Measurements from ENCODE around the gene TP53I13.

Gene TP53I13

DNA sequence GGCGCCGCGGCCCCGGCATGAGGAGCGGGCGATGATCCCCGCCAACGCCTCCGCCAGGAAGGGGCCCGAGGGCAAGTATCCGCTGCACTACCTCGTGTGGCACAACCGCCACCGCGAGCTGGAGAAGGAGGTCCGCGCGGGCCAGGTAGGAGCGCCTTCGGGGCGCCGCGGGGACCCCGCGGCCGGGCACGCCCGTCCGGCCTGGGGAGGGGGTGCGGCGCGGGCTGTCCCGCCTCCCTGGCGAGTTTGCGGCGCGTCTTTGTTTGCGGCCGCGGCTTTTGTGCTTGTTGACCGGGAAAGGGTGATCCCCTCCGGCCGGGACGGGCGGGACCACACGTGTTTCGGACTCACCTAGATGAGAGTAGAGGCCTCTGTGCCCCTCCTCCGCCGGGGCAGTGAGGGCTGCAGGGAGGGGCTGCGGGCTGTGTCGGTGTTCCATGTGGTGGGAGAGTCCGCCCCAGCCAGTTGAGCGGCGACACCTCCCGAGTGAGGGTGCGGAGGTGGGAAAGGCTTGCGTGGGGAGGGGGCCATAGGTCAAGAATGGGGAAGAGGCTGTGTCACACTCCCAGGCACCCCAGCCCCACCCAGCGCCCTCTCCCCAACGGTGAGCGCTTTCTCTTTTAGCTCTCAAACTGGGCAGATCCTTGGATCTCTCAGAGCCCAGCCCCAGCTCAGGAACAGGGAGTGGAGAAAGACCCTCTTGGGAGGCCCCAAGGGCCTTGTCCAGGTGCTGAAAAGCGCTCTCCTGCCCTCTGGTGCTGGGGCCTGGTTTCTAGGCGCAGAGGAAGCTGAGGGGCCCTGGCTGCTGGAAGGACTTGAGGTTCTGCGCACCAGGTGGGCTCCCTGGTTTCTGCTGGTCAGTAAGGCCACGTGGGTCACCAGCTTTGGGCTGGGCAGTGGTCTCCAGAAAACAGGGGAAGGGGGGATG is 25.4 kb downstream of the TP53I13 start:
- no peak for DNase-seq (ENCODE audit: low read depth)

DNA sequence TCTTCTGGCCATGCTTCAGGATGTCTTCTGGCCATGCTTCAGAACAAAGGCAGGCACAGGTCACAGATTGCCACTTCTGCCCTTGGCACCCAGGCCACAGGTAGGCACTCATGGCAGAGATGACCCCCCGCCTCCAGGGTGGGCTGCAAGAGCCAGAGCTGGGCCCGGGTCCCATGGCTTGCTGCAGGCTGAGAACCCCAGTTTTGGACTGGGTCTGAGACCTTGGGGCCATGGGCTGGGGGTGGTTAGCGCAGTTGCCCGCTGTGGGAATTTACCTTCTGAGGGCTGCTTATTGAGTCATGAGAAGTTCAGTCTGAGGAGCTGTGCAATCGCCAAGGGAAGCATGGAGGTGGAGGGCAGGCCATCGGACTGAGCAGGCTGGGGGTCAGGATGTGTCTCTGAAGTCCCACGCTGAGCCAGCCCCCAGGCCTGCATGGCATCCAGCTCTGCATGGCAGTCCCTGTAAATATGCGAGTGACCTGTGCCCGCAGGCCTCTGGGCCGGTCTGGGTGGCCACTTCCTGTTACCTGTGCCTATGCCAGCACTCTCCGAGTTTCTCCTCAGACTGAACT is 26.1 kb downstream of the TP53I13 start:
- DNase-seq (ENCODE audit: low read depth): no peak

DNA sequence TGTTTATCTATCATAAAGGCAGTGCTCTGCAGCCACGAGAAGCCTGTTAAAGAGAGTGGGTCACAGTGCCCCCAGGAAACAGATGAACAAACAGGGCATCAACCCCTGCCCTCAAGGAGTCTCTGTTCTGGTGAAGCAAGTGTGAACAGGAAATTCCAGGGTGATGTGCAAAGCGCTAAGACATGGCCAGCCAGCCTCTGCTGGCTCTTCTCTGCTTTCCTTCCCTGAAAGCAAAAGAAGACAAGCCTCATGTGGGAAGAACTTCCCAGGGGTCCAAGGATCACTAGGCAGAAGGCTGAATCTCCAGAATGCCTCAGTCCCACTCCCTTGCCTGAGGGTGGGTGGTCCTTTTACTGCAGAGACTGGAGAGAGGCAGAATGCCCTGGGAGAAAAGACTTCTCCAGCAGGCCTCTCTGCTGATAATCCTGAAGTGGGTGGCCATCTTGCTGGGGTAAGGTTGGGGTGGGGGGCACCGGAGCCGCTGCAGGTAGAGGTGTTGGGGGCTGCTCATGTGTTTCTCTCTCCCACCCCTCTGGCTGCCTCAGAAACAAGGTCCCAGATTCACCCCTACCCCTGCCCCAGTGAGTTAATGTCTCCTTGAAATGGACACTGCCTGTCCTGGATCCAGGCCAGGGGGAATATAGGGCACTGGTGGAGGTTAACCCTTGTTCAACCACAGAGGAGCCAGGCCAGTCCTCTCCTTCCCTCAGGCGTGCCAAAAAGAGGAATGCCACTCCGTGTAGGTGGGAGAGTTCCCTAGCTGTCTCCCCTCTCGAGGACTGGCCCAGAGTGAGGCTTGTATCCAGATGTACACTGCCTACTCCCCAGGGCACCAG is 26.8 kb downstream of the TP53I13 start:
- no peak for DNase-seq (ENCODE audit: low read depth)

DNA sequence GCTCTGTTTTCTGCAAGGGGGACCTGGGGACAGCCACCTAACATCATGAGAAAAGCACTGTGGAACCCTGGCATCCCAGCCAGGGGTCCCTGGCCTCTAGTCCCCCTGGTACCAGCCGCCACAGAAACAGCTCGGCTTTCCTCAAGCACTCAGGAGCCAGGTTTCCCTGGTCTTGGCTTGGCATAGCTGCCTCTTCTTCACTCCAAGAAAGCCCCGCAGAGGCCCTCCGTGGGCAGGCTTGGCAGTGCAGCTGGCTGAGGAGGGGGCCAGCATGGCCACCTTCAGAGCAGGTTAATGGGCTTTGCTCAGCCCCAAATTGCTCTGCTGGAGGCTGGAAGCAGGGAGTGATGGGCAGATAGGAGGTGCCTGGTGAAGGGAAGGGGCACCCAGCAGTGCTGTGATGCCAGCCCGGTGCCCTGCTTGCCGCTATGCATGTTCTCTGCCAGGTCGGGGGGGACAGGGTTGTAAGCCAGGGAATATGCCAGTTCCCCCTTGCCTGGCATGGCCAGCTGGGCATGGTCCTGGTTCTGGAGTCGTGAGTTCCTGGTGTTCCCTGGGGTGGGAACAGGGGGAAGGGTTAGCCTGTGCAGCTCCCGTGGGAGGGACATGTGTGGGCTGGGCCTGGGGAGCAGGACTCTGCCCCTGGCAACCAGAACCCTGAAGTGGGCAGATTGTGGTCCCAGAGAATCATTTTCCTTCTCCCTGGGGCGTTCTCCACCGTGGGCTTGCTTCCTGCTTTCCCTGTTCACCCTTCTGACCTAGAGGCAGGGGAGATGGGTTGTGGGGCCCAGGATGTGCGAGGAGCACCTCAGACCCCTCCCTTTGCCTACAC is 27.7 kb downstream of the TP53I13 start:
- DNase-seq (ENCODE audit: low read depth): no peak

DNA sequence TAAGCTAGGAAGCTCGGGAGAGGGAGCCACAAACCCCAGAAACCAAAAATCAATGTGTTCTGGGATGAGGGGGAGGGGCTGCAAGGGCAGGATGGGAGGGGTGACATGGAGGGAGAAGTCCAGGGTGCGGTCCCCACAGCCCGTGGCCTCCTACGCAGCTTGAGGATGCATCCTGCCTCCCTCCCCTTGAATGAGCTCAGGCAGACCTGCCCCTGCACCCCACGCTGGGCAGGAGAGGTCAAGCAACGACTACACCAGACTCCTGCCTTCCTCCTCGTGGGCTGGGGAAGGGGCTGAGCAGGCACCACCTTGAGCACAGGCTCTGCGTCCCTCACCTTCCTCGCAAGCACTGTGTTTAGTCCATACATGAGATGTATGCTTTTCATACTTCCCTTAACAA is 28.3 kb downstream of the TP53I13 start:
- no peak for DNase-seq (ENCODE audit: low read depth)

DNA sequence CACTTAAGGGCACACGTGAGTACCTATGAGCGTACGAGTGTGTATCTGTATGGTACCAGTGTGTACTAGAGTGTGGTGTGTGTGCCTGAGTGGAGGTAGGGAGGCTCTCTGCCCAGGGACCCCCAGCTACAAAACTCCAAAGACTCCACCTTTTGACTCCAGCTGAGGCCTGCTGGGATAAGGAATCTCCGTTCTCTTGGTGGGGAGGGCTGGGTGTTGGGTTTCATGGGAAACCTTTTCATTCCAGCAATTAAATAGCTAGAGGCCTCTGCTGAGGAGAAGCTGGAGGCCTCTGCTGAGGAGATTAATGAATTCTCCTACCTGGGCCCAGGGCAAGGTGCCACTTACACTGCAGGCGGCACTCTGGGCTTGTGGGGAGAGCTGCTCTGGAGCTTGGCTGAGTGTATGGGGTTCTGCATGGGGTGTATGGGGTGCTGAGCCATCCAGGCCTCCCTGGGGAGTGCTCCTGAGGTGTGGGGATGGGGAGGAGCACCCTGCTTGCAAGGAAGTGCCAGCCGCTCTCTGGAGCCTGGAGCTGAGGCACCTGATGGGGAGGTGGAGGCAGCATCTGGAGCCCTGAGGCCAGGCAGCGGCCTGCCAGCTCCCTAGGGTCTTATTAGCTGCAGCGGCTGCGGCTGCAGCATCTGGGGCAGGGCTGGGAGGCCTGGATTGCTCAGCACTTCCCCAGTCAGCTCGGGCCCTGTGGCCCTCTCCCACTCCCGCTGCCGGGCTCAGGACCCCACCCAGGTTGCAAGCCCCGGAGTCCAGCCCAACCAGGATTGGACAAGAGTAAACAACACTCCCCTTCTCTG is 29.1 kb downstream of the TP53I13 start:
- DNase-seq (ENCODE audit: low read depth): no peak

DNA sequence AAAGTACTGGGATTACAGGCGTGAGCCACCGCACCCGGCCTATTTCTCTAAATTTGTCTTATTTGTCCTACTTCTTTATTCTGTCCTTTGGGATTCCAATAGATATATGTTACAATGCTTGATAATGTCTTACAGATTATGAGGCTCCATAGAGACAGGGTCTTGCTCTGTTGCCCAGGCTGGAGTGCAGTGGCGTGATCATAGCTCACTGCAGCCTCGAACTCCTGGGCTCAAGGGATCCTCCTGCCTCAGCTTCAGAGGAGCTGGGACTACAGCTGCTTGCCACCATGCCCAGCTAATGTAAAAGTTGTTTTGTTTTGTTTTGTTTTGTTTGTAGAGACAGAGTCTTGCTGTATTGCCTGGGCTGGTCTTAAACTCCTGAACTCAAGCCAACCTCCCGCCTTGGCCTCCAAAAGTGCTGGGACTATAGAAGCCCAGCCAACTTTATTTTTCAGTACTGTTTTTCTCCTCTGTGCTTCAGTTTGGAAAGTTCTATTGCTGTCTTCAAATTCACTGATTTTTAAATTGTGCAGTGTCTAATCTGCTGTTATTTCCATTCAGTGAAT is 34.7 kb downstream of the TP53I13 start:
- DNase-seq (ENCODE audit: low read depth): no peak

DNA sequence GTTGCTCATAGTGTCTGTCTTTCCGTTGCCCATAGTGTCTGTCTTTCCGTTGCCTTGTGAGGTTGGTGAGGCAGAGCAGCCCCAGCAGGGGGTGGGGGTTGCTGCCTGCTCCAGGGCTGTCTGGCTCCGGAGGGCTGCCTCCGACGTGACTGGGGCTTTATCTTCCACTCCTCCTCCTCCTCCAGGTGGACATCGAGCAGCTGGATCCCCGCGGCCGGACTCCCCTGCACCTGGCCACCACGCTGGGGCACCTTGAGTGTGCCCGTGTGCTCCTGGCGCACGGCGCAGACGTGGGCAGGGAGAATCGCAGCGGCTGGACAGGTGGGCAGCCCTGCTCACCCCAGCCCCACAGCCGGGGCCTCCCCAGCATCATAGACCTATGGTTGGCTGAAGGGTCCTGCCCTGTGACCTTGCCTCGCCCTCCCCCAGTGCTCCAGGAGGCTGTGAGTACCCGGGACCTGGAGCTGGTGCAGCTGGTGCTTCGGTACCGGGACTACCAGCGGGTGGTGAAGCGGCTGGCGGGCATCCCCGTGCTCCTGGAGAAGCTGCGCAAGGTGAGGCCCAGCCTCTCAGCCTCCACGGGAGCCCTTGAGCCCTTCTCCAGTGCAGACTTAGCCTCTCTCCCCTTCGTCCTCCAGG is 39.2 kb downstream of the TP53I13 start:
- no peak for DNase-seq (ENCODE audit: low read depth)

DNA sequence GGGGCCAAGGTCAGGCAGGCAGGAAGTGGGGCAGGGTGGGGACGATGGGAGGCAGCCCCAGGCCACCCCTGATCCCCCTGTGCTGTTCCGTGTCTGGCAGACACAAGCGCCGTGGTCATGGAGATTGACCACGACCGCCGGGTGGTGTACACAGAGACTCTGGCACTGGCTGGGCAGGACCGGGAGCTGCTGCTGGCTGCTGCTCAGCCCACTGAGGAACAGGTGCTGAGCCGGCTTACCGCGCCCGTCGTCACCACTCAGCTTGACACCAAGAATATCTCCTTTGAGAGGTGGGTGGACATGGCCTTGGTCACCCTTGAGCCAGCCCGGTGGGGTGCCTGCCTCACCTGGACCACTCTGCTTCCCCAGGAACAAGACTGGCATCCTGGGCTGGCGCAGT is 40.5 kb downstream of the TP53I13 start:
- no peak for DNase-seq (ENCODE audit: low read depth)

DNA sequence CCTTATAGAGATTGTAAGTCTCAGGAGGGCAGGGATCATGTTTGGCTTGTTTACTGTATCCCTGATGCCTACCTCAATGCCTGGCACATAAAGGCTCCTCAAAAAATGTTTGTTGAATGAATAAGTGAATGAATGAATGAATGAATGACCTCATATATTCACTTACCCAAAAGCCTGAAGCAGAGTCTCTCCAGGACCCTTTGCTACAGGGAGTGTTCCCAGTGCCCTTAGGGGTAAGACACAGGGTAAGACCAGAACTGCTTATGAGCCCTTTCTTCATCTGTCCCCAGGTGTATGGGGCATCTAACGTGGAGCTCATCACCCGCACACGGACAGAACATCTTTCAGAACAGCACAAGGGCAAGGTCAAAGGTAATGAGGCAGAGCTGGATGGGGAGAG is 41.9 kb downstream of the TP53I13 start:
- no peak for DNase-seq (ENCODE audit: low read depth)

DNA sequence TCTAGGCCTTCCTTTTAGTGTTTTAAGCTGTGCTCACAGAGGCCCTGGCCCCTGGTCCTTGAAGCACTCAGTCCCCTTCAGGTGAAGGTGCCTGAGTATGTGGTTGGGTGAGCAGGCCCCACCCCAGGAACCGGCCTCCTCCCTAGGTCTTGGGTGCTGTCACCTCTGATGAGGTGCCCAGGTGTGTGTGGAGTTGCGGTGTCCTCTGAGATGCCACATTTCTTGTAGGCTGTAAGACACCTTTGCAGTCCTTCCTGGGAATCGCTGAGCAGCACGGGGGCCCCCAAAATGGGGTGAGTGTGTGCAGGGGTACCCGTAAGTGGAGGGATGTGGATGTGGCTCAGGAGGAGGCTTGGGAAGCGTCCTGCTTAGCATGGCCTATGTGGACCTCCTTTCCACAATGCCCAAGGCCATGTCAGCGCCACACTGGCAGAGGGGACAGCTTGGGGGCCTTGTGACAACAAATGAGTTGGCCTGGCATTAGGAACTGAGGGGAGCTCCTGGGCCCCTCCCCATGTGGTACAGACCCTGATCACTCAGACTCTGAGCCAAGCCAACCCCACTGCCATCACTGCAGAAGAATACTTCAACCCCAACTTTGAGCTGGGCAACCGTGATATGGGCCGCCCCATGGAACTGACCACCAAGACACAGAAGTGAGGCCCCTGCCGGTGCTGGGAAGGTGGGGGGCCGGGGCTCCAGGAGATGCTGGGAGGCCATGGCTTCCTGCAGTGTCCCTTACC is 43.0 kb downstream of the TP53I13 start:
- DNase-seq (ENCODE audit: low read depth): no peak

DNA sequence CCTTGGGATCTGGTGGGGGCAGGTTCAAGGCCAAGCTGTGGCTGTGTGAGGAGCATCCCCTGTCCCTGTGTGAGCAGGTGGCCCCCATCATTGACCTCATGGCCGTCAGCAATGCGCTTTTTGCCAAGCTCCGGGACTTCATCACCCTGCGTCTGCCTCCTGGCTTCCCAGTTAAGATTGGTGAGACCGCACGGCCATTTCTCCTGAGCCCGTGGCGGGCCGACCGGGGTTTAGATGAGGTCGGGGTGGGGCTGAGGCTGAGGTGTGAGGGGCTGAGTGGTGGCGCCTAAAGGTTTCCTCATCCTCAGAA is 43.5 kb downstream of the TP53I13 start:
- no peak for DNase-seq (ENCODE audit: low read depth)

DNA sequence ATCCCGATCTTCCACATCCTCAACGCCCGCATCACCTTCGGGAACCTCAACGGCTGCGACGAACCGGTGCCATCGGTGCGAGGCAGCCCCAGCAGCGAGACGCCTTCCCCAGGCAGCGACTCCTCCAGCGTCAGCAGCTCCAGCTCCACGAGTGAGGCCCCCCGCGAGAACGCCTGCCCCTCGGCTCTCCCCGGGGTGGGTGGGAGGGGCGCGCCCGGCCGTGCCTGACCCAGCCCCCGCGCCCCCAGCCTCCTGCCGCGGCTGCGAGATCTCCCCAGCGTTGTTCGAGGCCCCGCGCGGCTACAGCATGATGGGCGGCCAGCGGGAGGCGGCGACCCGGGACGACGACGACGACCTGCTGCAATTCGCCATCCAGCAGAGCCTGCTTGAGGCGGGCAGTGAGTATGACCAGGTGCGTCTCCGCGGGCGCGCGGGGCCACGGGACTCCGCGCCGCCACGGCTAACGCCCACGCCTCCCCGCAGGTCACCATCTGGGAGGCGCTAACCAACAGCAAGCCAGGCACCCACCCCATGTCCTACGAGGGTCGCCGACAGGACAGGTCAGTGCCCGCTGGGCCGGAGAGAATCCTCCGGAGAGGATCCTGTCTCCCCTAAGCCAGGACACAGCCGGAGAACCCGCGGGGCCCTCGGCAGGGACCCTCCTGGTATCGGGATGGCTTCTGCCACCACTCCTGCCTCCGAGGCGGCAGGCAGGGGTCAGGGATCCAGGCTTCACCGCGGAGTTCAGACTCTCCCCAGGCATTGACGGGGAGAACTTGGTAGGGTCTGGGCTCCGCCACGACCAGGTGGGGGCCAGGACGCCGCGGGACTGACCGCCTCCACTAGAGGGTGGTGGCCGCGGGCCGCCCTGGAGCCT is 44.1 kb downstream of the TP53I13 start:
- no peak for DNase-seq (ENCODE audit: low read depth)

DNA sequence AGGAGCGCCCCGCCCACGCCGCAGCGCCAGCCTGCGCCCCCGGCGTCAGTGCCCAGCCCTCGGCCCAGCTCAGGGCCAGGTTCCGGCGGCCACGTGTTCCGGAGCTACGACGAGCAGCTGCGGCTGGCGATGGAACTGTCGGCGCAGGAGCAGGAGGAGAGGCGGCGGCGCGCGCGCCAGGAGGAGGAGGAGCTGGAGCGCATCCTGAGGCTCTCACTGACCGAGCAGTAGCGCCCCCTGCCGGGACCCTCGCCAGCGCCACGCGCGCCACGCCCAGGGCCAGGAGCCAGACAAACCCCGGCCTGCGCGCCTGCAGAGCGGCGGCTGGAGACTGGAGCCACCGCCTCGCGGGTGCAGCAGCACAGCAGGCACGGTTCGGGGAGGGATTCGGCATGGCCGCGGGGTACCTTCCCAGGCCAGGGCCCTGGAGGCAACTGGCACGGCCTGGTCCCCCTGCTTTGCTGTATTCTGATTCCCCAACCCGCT is 44.9 kb downstream of the TP53I13 start:
- DNase-seq (ENCODE audit: low read depth): no peak

DNA sequence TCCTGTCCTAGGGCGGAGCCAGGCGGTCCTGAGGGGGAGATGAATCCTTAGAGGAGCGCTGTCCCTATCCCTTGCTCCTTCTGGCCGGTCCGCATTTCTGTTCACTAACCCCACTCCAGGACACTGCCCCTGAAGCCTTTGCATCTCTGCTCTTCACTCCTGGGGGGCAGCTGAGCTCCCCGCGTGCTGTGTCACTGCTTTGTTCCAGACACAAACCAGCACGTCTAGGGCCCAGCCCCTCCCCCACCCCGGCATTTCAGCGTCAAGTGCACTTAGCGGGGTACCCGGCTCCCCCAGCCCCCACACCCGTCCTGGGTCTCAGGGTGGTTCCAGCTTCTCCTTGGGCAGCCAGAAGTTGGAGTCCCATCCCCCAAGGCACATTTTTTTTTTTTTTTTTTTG is 45.4 kb downstream of the TP53I13 start:
- no peak for DNase-seq (ENCODE audit: low read depth)

DNA sequence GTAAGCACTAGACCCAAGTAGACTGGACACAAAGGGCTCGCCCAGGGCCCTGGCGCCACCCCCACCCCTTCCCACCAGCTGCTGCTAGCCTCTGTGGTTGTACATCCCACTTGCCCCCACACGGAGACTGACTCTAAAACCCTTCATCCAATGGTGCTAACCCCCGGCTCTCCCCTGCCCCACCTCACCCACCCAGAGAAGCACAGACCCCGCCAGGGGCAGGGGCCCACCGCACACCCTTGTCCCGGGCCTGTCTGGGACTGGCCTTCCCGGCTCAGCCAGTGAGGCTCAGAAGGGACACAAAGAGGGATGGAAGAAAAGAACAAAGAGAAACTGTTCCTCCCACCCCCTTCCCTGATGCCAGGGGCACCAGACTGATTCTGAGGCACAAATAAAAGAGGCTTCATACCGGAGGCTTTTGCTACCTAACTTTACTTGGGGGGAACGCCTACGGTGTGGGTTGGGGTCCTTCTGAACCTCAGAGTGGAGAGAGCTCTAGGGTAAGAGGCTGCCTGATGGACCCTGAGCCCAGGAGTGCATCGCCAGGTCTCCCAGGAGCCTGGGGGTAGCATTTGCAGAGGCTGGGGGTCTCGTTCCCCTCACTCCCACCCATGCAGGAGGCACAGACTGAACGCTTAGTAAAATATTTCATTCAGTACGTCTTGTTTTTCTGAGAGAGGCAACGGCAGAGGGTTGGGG is 46.0 kb downstream of the TP53I13 start:
- DNase-seq (ENCODE audit: low read depth): no peak

DNA sequence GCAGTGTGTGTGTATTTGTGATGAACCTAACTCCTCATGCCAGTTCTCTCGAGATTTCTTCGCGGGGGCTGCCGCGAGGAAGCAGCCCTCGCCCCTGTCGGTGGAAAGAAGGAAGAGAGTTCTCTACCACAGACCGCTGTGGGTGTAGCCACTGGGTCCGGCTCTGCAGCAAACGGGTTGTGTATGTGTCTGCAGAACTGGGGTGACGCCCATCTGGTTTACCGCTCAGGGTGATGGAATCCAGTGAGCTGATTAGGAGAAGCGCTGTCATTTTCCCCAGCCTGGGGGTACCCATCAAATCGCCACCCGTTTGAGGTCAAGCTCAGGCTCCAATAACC is 46.5 kb downstream of the TP53I13 start:
- no peak for DNase-seq (ENCODE audit: low read depth)
